SJSA1 (cell line): Measurements from ENCODE around the gene ITM2C. TPM values are rescaled to one million over a fixed set of nuclear protein-coding genes. Genes with fewer than 3 reads are reported as not detected.
A peak's percentile ranks its signal among the peaks of the same experiment; 100 is the strongest.

Experiments
- DNase-seq, 2 experiments: peaks; one replicate each; pipeline ENCODE4 v3.0.0-alpha.2; 2015 to 2020; ENCODE audit warnings: low spot score in 2 of 2, low read depth in 1 of 2
- H3K27ac ChIP-seq: fragments of 250-450 bp; sonication (Bioruptor Pico); 2 replicates; pipeline ENCODE4 v1.5.1; 2020; ENCODE audit warnings: mild to moderate bottlenecking, moderate library complexity
- H3K27me3 ChIP-seq: fragments of 250-450 bp; sonication (Bioruptor Pico); replicated peaks from 2 replicates; pipeline ENCODE4 v1.5.1; 2020; ENCODE audit warnings: mild to moderate bottlenecking, moderate library complexity
- H3K36me3 ChIP-seq: fragments of 250-450 bp; sonication (Bioruptor Pico); 2 replicates; pipeline ENCODE4 v1.5.1; 2020; ENCODE audit warnings: mild to moderate bottlenecking
- H3K4me1 ChIP-seq: fragments of 250-450 bp; sonication (Bioruptor Pico); replicated peaks from 2 replicates; pipeline ENCODE4 v1.6.1; 2021; ENCODE audit warnings: mild to moderate bottlenecking
- H3K4me3 ChIP-seq: fragments of 250-450 bp; sonication (Bioruptor Pico); 2 replicates; pipeline ENCODE4 v1.5.1; 2020; ENCODE audit warnings: mild to moderate bottlenecking
- H3K9me3 ChIP-seq: fragments of 250-450 bp; sonication (Bioruptor Pico); replicated peaks from 2 replicates; pipeline ENCODE4 v1.5.1; 2020; ENCODE audit warnings: mild to moderate bottlenecking
- total RNA-seq: library from RNA; depleted of rRNA; stranded (reverse); fragments of >200 nt; shearing (Covaris generic); gene quantifications from 2 replicates; pipeline ENCODE4 v1.2.3, GENCODE V29; 2014

Gene ITM2C
- total RNA-seq, 1 experiment from 2014 or later: 216 TPM

- peaks cover 38% of the 10 kb centered on the region for H3K36me3 ChIP-seq
- H3K9me3 ChIP-seq: no peaks in the 10 kb centered on the region
- peaks cover 4% of the 10 kb centered on the region for H3K4me1 ChIP-seq
- no peak overlapping the region for H3K4me3 ChIP-seq
- H3K27ac ChIP-seq: no peak overlapping the region
- DNase-seq: peak in 1 of 2 experiments; percentile 40
- no peaks in the 10 kb centered on the region for H3K27me3 ChIP-seq
These were observed 7.6 kb downstream of the ITM2C start for GRCh38 chr2:230872151-230872967.

GRCh38 chr2:230872968-230873660, 8.4 kb downstream of the ITM2C start:
- Histone ChIP-seq H3K9me3 (no peaks in the 10 kb centered on the region), H3K36me3 (peaks cover 46% of the 10 kb centered on the region), H3K4me1 (peaks cover 4% of the 10 kb centered on the region; the same call in 1 of the 2 replicates), H3K27me3 (no peaks in the 10 kb centered on the region), H3K4me3 (no peak overlapping the region), H3K27ac (no peak overlapping the region)
- peak in 1 of 2 experiments; percentile 37 for DNase-seq

GRCh38 chr2:230873661-230874401, 9.1 kb downstream of the ITM2C start:
- no peak overlapping the region for H3K27ac ChIP-seq
- peaks cover 4% of the 10 kb centered on the region; the same call in 1 of the 2 replicates for H3K4me1 ChIP-seq
- H3K36me3 ChIP-seq: peaks cover 49% of the 10 kb centered on the region
- H3K9me3 ChIP-seq: no peaks in the 10 kb centered on the region
- no peaks in the 10 kb centered on the region for H3K27me3 ChIP-seq
- no peak overlapping the region for H3K4me3 ChIP-seq
- peak in 1 of 2 experiments; percentile 24 for DNase-seq

GRCh38 chr2:230874456-230874855, 9.7 kb downstream of the ITM2C start:
- no peak overlapping the region for H3K4me3 ChIP-seq
- H3K4me1 ChIP-seq: peaks cover 4% of the 10 kb centered on the region; the same call in 1 of the 2 replicates
- peaks cover 50% of the 10 kb centered on the region for H3K36me3 ChIP-seq
- no peaks in the 10 kb centered on the region for H3K9me3 ChIP-seq
- H3K27me3 ChIP-seq: no peaks in the 10 kb centered on the region
- no peak overlapping the region for H3K27ac ChIP-seq
- peak in 1 of 2 experiments; percentile 31 for DNase-seq

GRCh38 chr2:230874876-230875275, 10.1 kb downstream of the ITM2C start:
- Histone ChIP-seq H3K27ac (no peak overlapping the region), H3K4me3 (no peak overlapping the region), H3K27me3 (no peaks in the 10 kb centered on the region), H3K36me3 (peaks cover 51% of the 10 kb centered on the region), H3K4me1 (peaks cover 4% of the 10 kb centered on the region; the same call in 1 of the 2 replicates), H3K9me3 (no peaks in the 10 kb centered on the region)
- peak in 1 of 2 experiments; percentile 34 for DNase-seq

GRCh38 chr2:230875347-230876315, 10.9 kb downstream of the ITM2C start:
- Histone ChIP-seq H3K4me3 (no peak overlapping the region), H3K27ac (no peak overlapping the region), H3K27me3 (no peaks in the 10 kb centered on the region), H3K9me3 (no peaks in the 10 kb centered on the region), H3K4me1 (peaks cover 4% of the 10 kb centered on the region; the same call in 1 of the 2 replicates), H3K36me3 (peaks cover 51% of the 10 kb centered on the region)
- peak in 1 of 2 experiments; percentile 37 for DNase-seq

GRCh38 chr2:230877116-230877758, 12.5 kb downstream of the ITM2C start:
- Histone ChIP-seq H3K27me3 (no peaks in the 10 kb centered on the region), H3K36me3 (peaks cover 51% of the 10 kb centered on the region), H3K9me3 (no peaks in the 10 kb centered on the region), H3K27ac (no peak overlapping the region), H3K4me1 (no peaks in the 10 kb centered on the region), H3K4me3 (no peak overlapping the region)
- DNase-seq: no peak

GRCh38 chr2:230877759-230878598, 13.2 kb downstream of the ITM2C start:
- Histone ChIP-seq H3K27ac (no peak overlapping the region), H3K4me1 (no peaks in the 10 kb centered on the region), H3K4me3 (no peak overlapping the region), H3K9me3 (no peaks in the 10 kb centered on the region), H3K36me3 (peaks cover 51% of the 10 kb centered on the region), H3K27me3 (no peaks in the 10 kb centered on the region)
- DNase-seq: no peak

GRCh38 chr2:230878599-230879188, 14.0 kb downstream of the ITM2C start:
- no peak overlapping the region for H3K27ac ChIP-seq

GRCh38 chr2:230879271-230879882, 14.6 kb downstream of the ITM2C start:
- no peak for DNase-seq
- H3K27ac ChIP-seq: no peak overlapping the region
- peaks cover 40% of the 10 kb centered on the region for H3K36me3 ChIP-seq
- H3K4me3 ChIP-seq: no peak overlapping the region
- no peaks in the 10 kb centered on the region for H3K9me3 ChIP-seq
- H3K4me1 ChIP-seq: no peaks in the 10 kb centered on the region
- no peaks in the 10 kb centered on the region for H3K27me3 ChIP-seq

More at GRCh38 chr2:230878599-230879188, 14.0 kb downstream of the ITM2C start:
- DNase-seq: no peak
- Histone ChIP-seq H3K36me3 (peaks cover 47% of the 10 kb centered on the region), H3K4me1 (no peaks in the 10 kb centered on the region), H3K4me3 (no peak overlapping the region), H3K27me3 (no peaks in the 10 kb centered on the region), H3K9me3 (no peaks in the 10 kb centered on the region)

- no peak for DNase-seq
- H3K27ac ChIP-seq: no peak overlapping the region
- peaks cover 35% of the 10 kb centered on the region for H3K36me3 ChIP-seq
- no peaks in the 10 kb centered on the region for H3K4me1 ChIP-seq
- H3K27me3 ChIP-seq: no peaks in the 10 kb centered on the region
- H3K4me3 ChIP-seq: no peak overlapping the region
- H3K9me3 ChIP-seq: no peaks in the 10 kb centered on the region
These were observed 15.1 kb downstream of the ITM2C start for GRCh38 chr2:230879891-230880290.
